HepG2 (cell line): ENCODE results near the gene TWIST2.

Source experiments
- CTCF ChIP-seq: sonication (generic); formaldehyde crosslinking; IDR thresholded peaks from 2 replicates; pipeline ENCODE4 v1.5.0; 2020; ENCODE audit warnings: mild to moderate bottlenecking, missing genetic modification reagents, moderate library complexity
- REST ChIP-seq, 2 experiments: IDR thresholded peaks; 2 replicates each; pipeline ENCODE4 v1.6.1; 2011 to 2012; ENCODE audit warnings: low read length in 2 of 2, borderline replicate concordance in 1 of 2, low read depth in 1 of 2, mild to moderate bottlenecking in 1 of 2, moderate library complexity in 1 of 2

- TF ChIP-seq CTCF (CRISPR knock-in tag) = no peak
- no peak for TF ChIP-seq REST (IDR thresholded peaks at IDR 0.05; ENCODE audit: borderline replicate concordance in 1 of 2, low read depth in 1 of 2, low read length in 2 of 2)
Observed at GRCh38 chr2:238912228-238912915, 64.5 kb downstream of the TWIST2 start.
